Measurements from ENCODE around the gene PLEKHH1.

DNA sequence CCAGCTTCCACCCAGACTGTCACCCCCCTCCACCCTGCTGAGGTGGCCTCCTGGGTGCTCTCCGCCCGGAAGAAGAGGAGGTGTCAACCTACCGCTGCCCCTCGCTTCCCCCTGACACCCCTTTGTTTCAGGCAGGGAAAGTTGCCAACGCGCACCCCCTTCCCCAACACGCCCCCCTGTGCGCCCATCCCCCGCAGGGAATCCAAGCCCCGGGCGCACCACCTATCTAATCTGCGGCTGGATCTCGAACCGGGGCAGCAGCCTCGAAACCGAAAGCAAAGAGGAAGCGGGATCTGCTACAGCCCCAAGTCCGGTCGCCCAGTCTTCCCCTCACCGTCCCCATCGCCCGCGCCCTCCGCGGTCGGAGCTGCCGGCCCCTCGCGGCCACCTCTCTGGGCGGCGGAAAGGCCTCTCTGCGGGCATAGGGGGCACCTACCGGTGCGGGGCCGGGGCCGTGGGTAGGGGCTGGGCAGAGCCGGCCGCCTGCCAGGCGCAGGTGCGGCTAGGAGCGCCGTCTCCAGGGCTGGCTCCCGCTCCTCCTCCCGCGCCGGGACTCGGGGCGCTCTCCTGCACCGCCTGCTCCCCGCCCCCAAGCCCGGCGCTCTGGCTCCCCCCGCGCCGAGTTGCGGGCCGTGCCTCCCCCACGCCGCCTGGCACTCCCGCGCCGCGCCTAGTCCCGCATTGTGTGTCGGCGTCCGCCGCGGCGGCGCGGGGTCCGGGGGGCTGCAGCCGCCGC lies 18.3 kb upstream of the PLEKHH1 start:
- TF ChIP-seq, protein P1, sequence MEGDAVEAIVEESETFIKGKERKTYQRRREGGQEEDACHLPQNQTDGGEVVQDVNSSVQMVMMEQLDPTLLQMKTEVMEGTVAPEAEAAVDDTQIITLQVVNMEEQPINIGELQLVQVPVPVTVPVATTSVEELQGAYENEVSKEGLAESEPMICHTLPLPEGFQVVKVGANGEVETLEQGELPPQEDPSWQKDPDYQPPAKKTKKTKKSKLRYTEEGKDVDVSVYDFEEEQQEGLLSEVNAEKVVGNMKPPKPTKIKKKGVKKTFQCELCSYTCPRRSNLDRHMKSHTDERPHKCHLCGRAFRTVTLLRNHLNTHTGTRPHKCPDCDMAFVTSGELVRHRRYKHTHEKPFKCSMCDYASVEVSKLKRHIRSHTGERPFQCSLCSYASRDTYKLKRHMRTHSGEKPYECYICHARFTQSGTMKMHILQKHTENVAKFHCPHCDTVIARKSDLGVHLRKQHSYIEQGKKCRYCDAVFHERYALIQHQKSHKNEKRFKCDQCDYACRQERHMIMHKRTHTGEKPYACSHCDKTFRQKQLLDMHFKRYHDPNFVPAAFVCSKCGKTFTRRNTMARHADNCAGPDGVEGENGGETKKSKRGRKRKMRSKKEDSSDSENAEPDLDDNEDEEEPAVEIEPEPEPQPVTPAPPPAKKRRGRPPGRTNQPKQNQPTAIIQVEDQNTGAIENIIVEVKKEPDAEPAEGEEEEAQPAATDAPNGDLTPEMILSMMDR (conservative IDR thresholded peaks at IDR 0.05 in 1 of 2, IDR thresholded peaks at IDR 0.05 in 1 of 2; ENCODE audit: extremely low read depth in 1 of 2, insufficient read depth in 1 of 2, low read depth in 1 of 2, low read length in 2 of 2) = no peak
- no peak for TF ChIP-seq EZH2 (IDR thresholded peaks at IDR 0.05; ENCODE audit: borderline replicate concordance, low read length)

All from mammary epithelial cell (primary cell).